ENCODE data around the gene ENTR1.
"Not testable (repeated sequence)": the region's sequence is repeated elsewhere in the genome, so short reads cannot be mapped to it uniquely, and the experiment has no call there.

DNA sequence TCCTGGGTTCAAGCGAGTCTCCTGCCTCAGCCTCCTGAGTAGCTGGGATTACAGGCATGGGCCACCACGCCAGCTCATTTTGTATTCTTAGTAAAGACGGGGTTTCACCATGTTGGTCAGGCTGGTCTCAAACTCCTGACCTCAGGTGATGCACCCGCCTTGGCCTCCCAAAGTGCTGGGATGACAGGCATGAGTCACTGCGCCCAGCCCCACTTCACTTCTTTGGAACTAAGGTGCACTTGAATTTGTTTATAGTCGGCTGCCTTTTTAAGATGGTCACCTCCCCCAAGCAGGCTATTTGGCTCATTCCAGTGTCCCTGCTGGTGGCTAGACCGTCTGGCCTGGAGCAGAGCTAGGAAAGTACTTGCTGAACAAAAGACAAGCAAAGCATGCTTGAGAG lies 15.0 kb upstream of the ENTR1 start:
- TF ChIP-seq CTCF (IDR thresholded peaks at IDR 0.05; ENCODE audit: low read length); EZH2phosphoT487 (IDR thresholded peaks at IDR 0.05; ENCODE audit: low read length); EZH2 (optimal IDR thresholded peaks at IDR 0.05; ENCODE audit: low read depth, low read length): not testable (repeated sequence)
